NB4 (cell line): ENCODE data around the gene JMJD7.

Source experiments
- DNase-seq: peaks from one replicate; pipeline ENCODE4 v3.0.0; 2010; ENCODE audit warnings: low read depth
- H3K4me3 ChIP-seq: one replicate; pipeline ENCODE4 v1.5.1; 2011; ENCODE audit warnings: mild to moderate bottlenecking, low read depth, low read length, moderate library complexity
- CTCF ChIP-seq: IDR thresholded peaks from one replicate; pipeline ENCODE4 v1.5.1; 2012; ENCODE audit warnings: low read depth, low read length
- MAX ChIP-seq: IDR thresholded peaks from 2 replicates; pipeline ENCODE4 v1.6.1; 2011; ENCODE audit warnings: low read depth, low read length
- MYC ChIP-seq: IDR thresholded peaks from 2 replicates; pipeline ENCODE4 v1.6.1; 2011; ENCODE audit warnings: low read depth, low read length
- POLR2A ChIP-seq: IDR thresholded peaks from 2 replicates; pipeline ENCODE4 v1.6.1; 2011; ENCODE audit warnings: mild to moderate bottlenecking; ENCODE audit not compliant: insufficient read length; ENCODE audit errors: extremely low read depth

JMJD7 gene

GRCh38 chr15:41848631-41849030 lies 20.7 kb downstream of the JMJD7 start:
- TF ChIP-seq CTCF (no peak), MAX (no peak), POLR2A (no peak), MYC (no peak)
- H3K4me3 ChIP-seq = no peak overlapping the region
- peak; percentile 73 for DNase-seq

- no peak for DNase-seq
- TF ChIP-seq CTCF (no peak), POLR2A (no peak), MYC (no peak), MAX (no peak)
- no peak overlapping the region for H3K4me3 ChIP-seq
Observed at GRCh38 chr15:41849204-41849603, 21.3 kb downstream of the JMJD7 start.

GRCh38 chr15:41849861-41850260 lies 22.0 kb downstream of the JMJD7 start:
- no peak for DNase-seq
- H3K4me3 ChIP-seq = no peak overlapping the region
- TF ChIP-seq CTCF (no peak), MAX (no peak)

GRCh38 chr15:41850482-41851166 lies 22.7 kb downstream of the JMJD7 start:
- peak; percentile 23 for DNase-seq
- H3K4me3 ChIP-seq = no peak overlapping the region
- TF ChIP-seq POLR2A (no peak), MAX (no peak), MYC (no peak), CTCF (no peak)

GRCh38 chr15:41851167-41851523 lies 23.3 kb downstream of the JMJD7 start:
- DNase-seq = no peak
- no peak overlapping the region for H3K4me3 ChIP-seq
- TF ChIP-seq POLR2A (no peak), MAX (no peak), CTCF (no peak), MYC (no peak)
